ENCODE data around the gene ATP2B1.

DNA sequence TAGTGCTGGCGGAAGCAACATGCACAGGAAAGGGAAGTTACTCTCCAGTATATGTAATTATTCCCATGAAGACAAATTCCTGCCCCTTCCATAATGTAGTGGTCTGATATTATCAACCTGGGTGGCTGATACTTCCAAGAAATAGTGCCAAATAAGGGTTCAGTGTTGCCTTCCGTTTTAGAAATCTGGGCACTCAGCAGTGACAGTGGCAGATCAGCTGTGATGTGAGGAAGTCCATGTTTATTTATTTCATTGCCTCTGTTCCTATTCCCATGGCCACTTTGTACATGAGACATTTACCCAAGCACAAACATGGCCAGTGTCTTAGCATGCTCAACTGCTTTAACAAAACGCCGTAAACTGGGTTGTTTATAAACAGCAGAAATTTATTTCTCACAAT, 162.5 kb downstream of the ATP2B1 start:
- TF ChIP-seq, protein P1, sequence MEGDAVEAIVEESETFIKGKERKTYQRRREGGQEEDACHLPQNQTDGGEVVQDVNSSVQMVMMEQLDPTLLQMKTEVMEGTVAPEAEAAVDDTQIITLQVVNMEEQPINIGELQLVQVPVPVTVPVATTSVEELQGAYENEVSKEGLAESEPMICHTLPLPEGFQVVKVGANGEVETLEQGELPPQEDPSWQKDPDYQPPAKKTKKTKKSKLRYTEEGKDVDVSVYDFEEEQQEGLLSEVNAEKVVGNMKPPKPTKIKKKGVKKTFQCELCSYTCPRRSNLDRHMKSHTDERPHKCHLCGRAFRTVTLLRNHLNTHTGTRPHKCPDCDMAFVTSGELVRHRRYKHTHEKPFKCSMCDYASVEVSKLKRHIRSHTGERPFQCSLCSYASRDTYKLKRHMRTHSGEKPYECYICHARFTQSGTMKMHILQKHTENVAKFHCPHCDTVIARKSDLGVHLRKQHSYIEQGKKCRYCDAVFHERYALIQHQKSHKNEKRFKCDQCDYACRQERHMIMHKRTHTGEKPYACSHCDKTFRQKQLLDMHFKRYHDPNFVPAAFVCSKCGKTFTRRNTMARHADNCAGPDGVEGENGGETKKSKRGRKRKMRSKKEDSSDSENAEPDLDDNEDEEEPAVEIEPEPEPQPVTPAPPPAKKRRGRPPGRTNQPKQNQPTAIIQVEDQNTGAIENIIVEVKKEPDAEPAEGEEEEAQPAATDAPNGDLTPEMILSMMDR (IDR thresholded peaks at IDR 0.05) = no peak
- no peak for TF ChIP-seq POLR2AphosphoS5 (IDR thresholded peaks at IDR 0.05)
- no peak for TF ChIP-seq POLR2A (IDR thresholded peaks at IDR 0.05)
- TF ChIP-seq EP300 (IDR thresholded peaks at IDR 0.05) = no peak
